A549 treated with ZK216348 at 1 μM for 4 hours (cell line): ENCODE measurements around the gene TLE5. TPM values are rescaled to one million over a fixed set of nuclear protein-coding genes. Genes with fewer than 3 reads are reported as not detected.

Source experiments
- total RNA-seq: library from RNA; stranded (reverse); fragments of 200-300 nt; extraction: Qiagen RNA extraction; gene quantifications from 5 replicates; pipeline ENCODE4 v1.2.3, GENCODE V29; 2022; ENCODE audit warnings: low read depth

Gene TLE5
- 167 to 273 TPM (median 263 TPM) in 5 replicates for total RNA-seq

DNA sequence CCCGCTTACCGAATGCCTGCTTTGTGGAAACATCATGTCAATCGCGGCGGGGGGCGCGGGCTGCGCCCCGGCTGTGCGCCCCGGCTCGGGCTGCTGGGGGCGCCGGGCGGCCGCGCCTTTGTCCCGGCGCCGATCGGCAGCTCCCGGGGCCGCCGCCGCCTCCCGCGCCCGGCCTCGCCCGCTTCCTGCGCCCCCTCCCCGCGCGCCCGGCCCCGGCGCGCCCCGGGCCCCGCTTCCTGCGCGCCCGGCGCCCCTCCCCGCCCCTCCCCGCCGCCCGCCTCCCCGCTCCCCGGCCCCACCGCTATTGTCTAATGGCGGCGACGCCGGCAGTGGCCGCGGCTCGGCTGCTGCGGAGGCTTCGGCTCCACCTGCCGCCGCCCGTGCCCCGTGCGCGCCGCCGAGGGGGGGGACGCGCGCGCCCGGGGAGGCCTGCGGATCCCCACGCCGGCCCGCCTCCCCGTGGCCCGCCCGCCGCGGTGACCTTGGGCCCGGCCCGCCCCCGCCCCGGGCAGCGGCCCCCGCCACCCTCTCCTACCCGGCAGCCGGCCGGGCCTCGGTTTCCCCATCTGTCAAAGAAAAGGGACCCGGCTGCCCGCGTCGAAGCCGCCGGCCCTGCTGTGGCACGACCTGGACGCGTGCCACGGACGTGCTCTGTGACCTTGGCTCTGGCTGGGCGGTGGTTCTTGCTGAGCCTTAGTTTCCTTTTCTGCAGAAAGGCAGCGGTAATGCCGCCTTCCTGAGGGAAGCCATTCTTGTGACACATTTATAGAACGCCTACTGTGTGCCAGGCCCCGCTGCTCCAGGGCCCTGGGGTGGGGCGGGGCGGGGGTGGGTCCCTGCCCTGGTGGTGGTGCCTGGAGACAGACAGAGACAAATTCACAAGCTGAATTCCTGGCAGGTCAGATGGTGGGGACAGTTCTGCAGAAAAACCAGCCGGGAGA lies at the start of gene TLE5:
Gene TLE5, minus strand, starts transcription at position 331 of the 941 bp plus-strand sequence. Its CDS starts 295 bp downstream, at position 36.

DNA sequence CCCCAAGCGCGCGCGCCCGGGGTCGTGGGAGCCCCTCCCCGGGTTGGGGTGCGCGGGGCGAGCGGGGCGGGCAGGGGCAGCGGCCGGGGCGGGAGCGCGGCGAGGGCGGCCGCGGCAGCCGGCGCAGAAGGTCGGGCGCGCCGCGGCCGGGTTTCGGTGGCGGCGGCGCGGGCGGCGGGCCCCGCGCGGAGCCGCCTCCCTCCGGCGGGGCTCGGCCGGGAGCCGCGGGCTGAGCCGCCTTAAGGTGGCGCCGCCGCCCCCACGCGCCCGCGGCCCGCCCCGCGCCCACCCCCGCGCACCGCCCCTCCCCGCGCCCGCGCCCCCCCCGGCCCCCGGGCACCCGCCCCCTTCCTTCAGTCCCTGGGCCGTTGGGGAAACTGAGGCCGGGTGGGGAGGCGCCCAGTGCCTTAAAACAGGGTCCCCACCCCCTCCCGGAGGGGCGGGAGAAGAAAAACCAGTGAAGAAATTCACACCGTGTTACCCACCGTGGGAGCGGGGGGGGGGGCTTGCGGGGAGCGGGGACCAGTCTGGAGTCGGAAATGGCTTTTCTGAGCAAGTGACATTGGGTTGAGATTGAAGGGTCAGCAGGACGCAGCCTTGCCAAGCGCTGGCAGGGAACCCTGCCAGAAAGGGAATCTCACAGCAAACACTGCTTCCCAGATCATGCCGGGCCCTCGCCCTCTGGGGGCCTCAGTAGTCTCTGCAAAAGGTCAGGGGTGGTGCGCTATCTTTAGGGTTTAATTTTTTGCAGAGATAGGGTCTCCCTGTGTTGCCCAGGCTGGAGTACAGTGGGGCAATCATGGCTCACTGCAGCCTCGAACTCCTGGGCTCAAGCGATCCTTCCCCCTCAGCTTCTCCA lies 33.0 kb downstream of the TLE5 start, which contains the start of gene TLE2:
Gene TLE2, minus strand, starts transcription at position 216 of the 859 bp plus-strand sequence. CDS start 376 bp downstream, outside the sequence.

Other genes starting within 250 kb of the TLE5 start
- 0.80 to 1.2 TPM (median 0.98 TPM) in 5 replicates for gene ZNF554, start 242.6 kb downstream of the TLE5 start, total RNA-seq
- gene ZNF555, start 221.0 kb downstream of the TLE5 start, total RNA-seq, result 1.9 to 2.7 TPM (median 2.3 TPM) in 5 replicates
- 0.19 TPM in 1 of 5 replicates, not detected in the others for gene ZNF556, start 195.2 kb downstream of the TLE5 start, total RNA-seq
- gene ZNF57, start 161.6 kb downstream of the TLE5 start, total RNA-seq, result 1.8 to 3.8 TPM (median 2.0 TPM) in 5 replicates
- gene ZNF77, start 117.5 kb downstream of the TLE5 start, total RNA-seq, result 1.1 to 3.3 TPM (median 1.6 TPM) in 5 replicates
- gene TLE6, start 84.9 kb downstream of the TLE5 start, total RNA-seq, result 3.2 to 6.9 TPM (median 4.4 TPM) in 5 replicates
- gene TLE2, start 33.2 kb downstream of the TLE5 start, total RNA-seq, result 2.7 to 3.0 TPM (median 2.8 TPM) in 5 replicates
- gene GNA11, start 31.9 kb upstream of the TLE5 start, total RNA-seq, result 26.5 to 38.4 TPM (median 34.7 TPM) in 5 replicates
- 0.08 to 0.14 TPM in 2 of 5 replicates, not detected in the others for gene GNA15, start 73.5 kb upstream of the TLE5 start, total RNA-seq
- gene S1PR4, start 116.3 kb upstream of the TLE5 start, total RNA-seq, result 0.09 to 0.20 TPM (median 0.17 TPM) in 4 of 5 replicates, not detected in the other
- gene NCLN, start 123.4 kb upstream of the TLE5 start, total RNA-seq, result 56.3 to 88.9 TPM (median 80.9 TPM) in 5 replicates
- 0.34 to 0.77 TPM (median 0.54 TPM) in 5 replicates for gene CELF5, start 162.2 kb upstream of the TLE5 start, total RNA-seq